Osteoblast (primary cell): ENCODE data around the gene AMBP. TPM values are rescaled to one million over a fixed set of nuclear protein-coding genes. Genes with fewer than 3 reads are reported as not detected.
A peak's percentile ranks its signal among the peaks of the same experiment; 100 is the strongest.

Experiments
- DNase-seq: peaks from one replicate; pipeline ENCODE4 v3.0.0; 2011; ENCODE audit warnings: low spot score, mixed read lengths; ENCODE audit not compliant: insufficient read length; ENCODE audit errors: missing footprints
- H2AFZ ChIP-seq: 2 replicates; pipeline ENCODE4 v1.6.0; 2011; ENCODE audit warnings: mild to moderate bottlenecking, low read length
- H3K27ac ChIP-seq: 2 replicates; pipeline ENCODE4 v1.5.1; 2011; ENCODE audit warnings: mild to moderate bottlenecking, low read depth, low read length, moderate library complexity
- H3K27me3 ChIP-seq: 2 replicates; pipeline ENCODE4 v1.6.0; 2012; ENCODE audit warnings: mild to moderate bottlenecking, control low read depth, inconsistent platforms, low read length, moderate library complexity; ENCODE audit not compliant: insufficient read depth
- H3K36me3 ChIP-seq: 2 replicates; pipeline ENCODE4 v1.5.1; 2011; ENCODE audit warnings: mild to moderate bottlenecking, low read length, control low read depth, moderate library complexity; ENCODE audit not compliant: insufficient read depth
- H3K4me1 ChIP-seq: 2 replicates; pipeline ENCODE4 v1.5.1; 2011; ENCODE audit warnings: mild to moderate bottlenecking, low read length, control low read depth, moderate library complexity; ENCODE audit not compliant: insufficient read depth
- H3K4me2 ChIP-seq: 2 replicates; pipeline ENCODE4 v1.6.0; 2011; ENCODE audit warnings: mild to moderate bottlenecking, low read length; ENCODE audit not compliant: insufficient read depth
- H3K4me3 ChIP-seq: fragments of 200-600 bp; sonication (generic); 3 replicates; pipeline ENCODE4 v1.5.1; 2012; ENCODE audit warnings: mild to moderate bottlenecking, low read length, inconsistent platforms; ENCODE audit not compliant: insufficient read depth
- H3K79me2 ChIP-seq: 2 replicates; pipeline ENCODE4 v1.6.0; 2012; ENCODE audit warnings: mild to moderate bottlenecking, low read length, control low read depth, inconsistent platforms; ENCODE audit not compliant: insufficient read depth
- H3K9me3 ChIP-seq: 2 replicates; pipeline ENCODE4 v1.5.1; 2011; ENCODE audit warnings: low read depth, low read length, control low read depth
- H4K20me1 ChIP-seq: 2 replicates; pipeline ENCODE4 v1.6.0; 2012; ENCODE audit warnings: mild to moderate bottlenecking, low read length, control low read depth; ENCODE audit not compliant: insufficient read depth
- CTCF ChIP-seq: IDR thresholded peaks from 2 replicates; pipeline ENCODE4 v1.5.1; 2011; ENCODE audit warnings: mild to moderate bottlenecking, low read depth, low read length, moderate library complexity; ENCODE audit errors: extremely low read depth
- total RNA-seq: library from RNA; depleted of rRNA; stranded (reverse); fragments of >200 nt; gene quantifications from 2 replicates; pipeline ENCODE4 v1.2.3, GENCODE V29; 2012

AMBP gene
- total RNA-seq, 1 donor = not detected

- no peaks in the 10 kb centered on the region for H3K9me3 ChIP-seq
- peak; percentile 59 for DNase-seq
- no peak overlapping the region for H3K27ac ChIP-seq
- peaks cover 36% of the 10 kb centered on the region for H3K36me3 ChIP-seq
- TF ChIP-seq CTCF = no peak
- H2AFZ ChIP-seq = no peak overlapping the region
- no peak overlapping the region for H3K4me2 ChIP-seq
- no peaks in the 10 kb centered on the region for H3K79me2 ChIP-seq
- no peaks in the 10 kb centered on the region for H3K4me1 ChIP-seq
- H3K4me3 ChIP-seq = no peak overlapping the region
- H4K20me1 ChIP-seq = no peaks in the 10 kb centered on the region
- no peaks in the 10 kb centered on the region for H3K27me3 ChIP-seq
Measured at GRCh38 chr9:114051706-114052105, 26.4 kb downstream of the AMBP start.

- Histone ChIP-seq H3K4me3 (no peak overlapping the region), H3K4me1 (no peaks in the 10 kb centered on the region), H3K4me2 (no peak overlapping the region), H3K36me3 (peaks cover 36% of the 10 kb centered on the region), H4K20me1 (no peaks in the 10 kb centered on the region), H3K9me3 (no peaks in the 10 kb centered on the region), H3K27me3 (no peaks in the 10 kb centered on the region), H3K79me2 (no peaks in the 10 kb centered on the region), H2AFZ (no peak overlapping the region), H3K27ac (no peak overlapping the region)
- DNase-seq = peak; percentile 31
- TF ChIP-seq CTCF = no peak
Measured at GRCh38 chr9:114051281-114051680, 26.8 kb downstream of the AMBP start.

- no peak for TF ChIP-seq CTCF
- no peak overlapping the region for H2AFZ ChIP-seq
- no peaks in the 10 kb centered on the region for H3K4me1 ChIP-seq
Measured at GRCh38 chr9:114050646-114051045, 27.5 kb downstream of the AMBP start.

GRCh38 chr9:114050226-114050568, 27.9 kb downstream of the AMBP start:
- Histone ChIP-seq H4K20me1 (no peaks in the 10 kb centered on the region), H2AFZ (no peak overlapping the region), H3K27ac (no peak overlapping the region), H3K9me3 (no peaks in the 10 kb centered on the region), H3K79me2 (no peaks in the 10 kb centered on the region), H3K36me3 (peaks cover 36% of the 10 kb centered on the region), H3K27me3 (no peaks in the 10 kb centered on the region), H3K4me2 (no peak overlapping the region), H3K4me1 (no peaks in the 10 kb centered on the region), H3K4me3 (no peak overlapping the region)
- no peak for TF ChIP-seq CTCF
- DNase-seq = no peak

More at GRCh38 chr9:114050646-114051045, 27.5 kb downstream of the AMBP start:
- Histone ChIP-seq H3K4me3 (no peak overlapping the region), H3K27ac (no peak overlapping the region), H4K20me1 (no peaks in the 10 kb centered on the region), H3K9me3 (no peaks in the 10 kb centered on the region), H3K4me2 (no peak overlapping the region), H3K27me3 (no peaks in the 10 kb centered on the region), H3K36me3 (peaks cover 36% of the 10 kb centered on the region), H3K79me2 (no peaks in the 10 kb centered on the region)
- peak; percentile 77 for DNase-seq
